NCI-H1092 treated with DMSO at 0.1 percent for 48 hours (cell line): ENCODE measurements around the gene PROCA1.

Experiments used
- DNase-seq: peaks from one replicate; lab custom pipeline; 2025; lab: John Stamatoyannopoulos, UW

PROCA1 gene

DNA sequence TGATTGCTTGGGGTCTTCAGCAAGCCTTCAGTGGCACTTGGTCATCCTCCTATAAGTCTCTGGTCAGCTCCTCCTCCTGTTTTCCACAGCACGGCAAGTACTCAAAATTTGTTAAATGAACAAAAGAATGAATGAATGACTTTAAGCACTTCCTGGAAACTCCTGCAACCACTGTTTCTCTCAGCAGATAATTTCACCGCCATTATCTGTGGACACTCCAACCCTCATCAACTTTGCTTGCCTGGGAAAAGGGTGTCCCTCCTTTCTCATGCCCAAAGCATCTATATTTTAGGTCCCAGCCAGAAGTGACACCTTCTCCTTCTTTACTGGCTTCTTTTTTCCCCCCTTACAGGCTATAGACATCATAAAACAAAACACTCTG, 4.4 kb downstream of the PROCA1 start:
- DNase-seq, result no peak

DNA sequence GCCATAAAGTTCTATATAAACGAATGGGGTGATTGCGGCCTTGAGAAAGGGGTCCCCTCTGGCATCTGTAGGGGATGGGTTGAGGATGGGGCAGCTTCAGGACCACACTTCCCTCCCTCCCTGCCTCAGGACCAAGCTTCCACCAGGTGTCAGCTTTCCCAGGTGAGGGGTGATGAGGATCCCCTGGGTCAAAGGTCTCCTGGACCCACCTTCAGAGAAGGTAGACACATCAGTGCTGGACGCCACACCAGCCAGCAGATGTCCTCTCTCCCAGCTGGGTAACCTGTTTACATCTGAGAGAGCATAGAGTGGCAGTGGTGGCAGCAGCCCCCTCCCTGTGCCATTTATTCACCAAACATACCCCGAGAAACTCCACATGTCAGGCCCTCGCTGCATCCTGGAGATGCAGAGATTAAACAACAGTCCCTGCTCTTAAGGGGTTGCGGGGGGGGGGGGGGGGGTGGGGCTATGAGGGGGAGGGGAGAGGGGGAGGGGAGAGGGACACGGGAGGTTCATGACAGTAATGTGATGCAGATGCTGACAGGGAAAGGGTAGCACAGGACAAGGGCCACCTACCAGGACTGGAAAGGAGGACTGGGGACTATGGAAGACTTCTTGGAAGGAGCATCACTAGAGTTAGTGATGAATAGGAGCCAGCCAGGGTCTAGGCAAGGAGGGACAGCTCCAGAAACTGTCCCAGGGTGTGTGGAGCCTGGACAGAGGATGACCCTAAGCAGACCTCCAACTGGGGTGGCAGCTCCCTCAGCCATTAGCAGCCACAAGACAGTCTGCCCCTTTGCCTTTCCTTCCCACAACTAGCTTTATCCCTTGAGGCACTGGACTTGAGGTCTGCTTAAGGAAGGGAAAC, 5.0 kb downstream of the PROCA1 start:
- DNase-seq, result no peak

GRCh38 chr17:28705728-28706334, 5.9 kb downstream of the PROCA1 start:
- DNase-seq, result no peak

DNA sequence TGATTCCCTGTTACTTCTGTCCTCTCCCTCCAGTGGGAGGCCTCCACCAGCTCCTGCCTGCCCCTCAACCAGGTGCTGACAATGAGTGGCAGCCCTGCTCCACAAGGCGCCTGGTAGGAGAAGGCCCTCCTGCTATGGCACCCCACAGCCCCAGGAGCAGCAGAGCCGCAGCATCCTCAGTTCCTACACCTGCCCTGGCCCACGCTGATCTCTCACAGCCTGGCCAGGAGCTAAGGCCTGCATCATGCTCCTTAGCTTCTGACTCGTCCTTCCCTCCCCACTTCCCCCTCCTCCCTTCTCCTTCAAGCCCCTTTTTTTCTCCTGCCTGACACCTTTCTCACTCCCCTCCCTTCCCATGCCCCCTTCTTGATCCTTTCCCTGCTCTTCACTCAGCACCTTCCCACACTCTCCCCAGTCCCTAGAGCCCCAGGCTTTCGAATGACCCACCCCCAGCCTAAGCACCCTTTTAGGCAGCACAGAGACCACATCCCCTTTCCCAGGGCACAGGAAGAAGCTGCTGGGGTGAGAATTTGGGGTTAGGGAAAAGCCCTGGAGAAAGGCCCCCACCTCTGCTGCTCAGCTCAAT, 6.5 kb downstream of the PROCA1 start:
- DNase-seq, result no peak

DNA sequence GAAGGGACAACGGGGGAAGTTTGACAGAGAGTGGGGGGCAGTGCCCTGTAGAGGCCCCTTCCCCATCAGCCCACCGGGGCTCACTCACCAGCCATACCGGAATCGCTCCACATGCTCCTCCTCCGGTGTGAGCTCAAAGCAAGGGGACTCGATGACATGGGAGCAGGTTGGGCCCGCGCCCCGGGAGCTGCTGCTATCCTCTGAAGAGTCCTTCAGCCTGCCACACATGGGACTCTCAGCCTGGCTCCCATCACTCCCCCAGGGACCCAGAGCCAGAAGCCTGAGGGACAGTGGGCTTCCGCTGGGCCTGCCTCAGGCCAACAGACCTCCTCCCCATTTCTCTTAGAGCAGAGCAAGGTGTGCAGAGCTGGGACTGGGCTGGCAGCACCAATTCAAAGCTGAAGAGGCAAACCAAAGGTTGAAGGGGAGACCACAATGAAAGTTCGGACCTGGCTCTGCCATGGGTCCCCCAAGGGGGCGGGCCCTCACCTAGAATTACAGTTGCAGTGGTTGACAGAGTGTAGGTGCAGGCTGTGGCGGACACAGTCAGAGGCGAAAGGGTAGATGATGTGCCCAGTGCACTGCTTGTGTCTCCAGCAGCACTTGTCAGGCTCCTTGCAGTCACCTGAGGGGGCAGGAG, 7.3 kb downstream of the PROCA1 start:
- no peak for DNase-seq

- no peak for DNase-seq
Measured at GRCh38 chr17:28703552-28704218, 8.0 kb downstream of the PROCA1 start.

GRCh38 chr17:28702752-28703150, 8.9 kb downstream of the PROCA1 start:
- DNase-seq, result no peak

DNA sequence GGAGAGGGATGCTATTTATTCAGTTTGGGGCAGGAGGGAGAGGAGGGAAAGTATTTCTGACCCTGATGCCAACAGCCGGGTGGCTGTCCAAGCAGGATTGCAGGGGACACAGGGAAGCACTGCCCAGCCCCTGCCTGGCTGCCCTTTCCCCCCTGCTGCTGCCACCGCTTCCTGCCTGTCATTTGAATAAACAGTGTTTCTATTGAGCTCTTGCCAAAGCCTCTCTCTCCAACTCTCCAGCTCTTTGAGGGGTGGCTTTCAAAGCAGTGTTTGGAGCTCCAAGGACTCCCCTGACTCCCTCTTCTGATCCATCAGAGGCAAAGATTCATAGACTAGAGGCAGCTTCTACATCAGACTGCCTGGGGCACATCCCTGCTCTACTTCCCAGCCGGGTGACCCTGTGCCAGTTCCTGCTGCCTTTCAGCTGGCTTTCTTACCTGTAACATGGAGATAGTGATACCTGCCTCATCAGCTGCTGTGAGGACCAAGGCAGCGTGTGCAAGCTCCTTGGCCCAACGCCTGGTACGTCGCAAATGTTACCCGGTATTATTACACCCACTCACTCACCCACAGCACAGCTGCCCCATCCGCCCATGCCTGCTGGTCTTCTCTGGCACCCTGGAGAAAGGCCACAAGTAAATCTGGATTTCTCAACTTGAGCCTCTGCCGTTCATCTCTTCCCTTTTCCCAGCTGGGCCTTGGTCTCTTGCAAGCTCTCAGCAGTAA, 9.5 kb downstream of the PROCA1 start:
- peak; percentile 91 for DNase-seq

DNA sequence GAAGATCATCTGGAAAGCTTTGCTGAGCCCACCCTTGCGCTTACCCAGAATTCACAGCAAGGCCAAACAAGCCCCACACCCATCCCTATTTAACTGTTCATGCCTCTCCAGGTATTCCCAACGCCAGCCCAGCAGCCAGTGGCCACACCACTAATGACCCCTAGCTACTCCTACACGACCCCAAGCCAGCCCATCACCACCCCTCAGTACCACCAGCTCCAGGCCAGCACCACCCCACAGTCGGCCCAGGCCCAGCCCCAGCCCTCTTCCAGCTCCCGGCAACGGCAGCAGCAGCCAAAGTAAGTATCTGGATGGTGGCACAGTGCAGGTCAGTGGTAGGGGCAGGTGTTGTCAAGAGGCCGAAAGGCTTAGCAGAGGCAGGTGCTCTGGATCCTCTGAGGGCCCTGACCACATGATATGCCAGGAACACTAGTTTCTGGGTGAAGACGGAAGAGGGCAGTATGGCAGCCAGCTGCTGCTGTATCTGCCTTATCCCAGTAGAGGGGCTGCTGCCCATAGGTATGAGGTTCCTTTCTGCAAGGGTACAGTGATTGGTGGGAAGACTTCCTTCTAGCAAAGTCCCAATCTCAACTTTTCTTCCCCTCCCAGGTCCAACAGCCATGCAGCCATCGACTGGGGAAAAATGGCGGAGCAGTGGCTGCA, 10.7 kb downstream of the PROCA1 start:
- DNase-seq, result peak; percentile 44

DNA sequence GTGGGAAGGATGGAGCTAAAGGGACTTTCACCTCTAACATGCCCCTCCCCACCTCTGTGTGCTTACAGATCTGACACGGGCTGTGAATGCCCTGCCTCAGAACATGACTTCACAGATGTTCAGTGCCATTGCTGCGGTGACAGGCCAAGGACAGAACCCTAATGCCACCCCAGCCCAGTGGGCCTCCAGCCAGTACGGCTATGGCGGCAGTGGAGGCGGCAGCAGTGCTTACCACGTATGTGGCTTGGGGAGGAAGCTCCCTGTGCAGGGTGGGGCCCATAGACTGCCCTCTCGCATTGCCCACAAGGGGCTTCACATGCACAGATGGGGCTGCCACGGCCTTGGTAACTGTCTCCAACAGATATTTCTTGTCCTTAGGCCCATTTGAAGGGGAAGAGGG, 11.4 kb downstream of the PROCA1 start:
- DNase-seq, result no peak

GRCh38 chr17:28698253-28698941, 13.3 kb downstream of the PROCA1 start:
- DNase-seq, result no peak

DNA sequence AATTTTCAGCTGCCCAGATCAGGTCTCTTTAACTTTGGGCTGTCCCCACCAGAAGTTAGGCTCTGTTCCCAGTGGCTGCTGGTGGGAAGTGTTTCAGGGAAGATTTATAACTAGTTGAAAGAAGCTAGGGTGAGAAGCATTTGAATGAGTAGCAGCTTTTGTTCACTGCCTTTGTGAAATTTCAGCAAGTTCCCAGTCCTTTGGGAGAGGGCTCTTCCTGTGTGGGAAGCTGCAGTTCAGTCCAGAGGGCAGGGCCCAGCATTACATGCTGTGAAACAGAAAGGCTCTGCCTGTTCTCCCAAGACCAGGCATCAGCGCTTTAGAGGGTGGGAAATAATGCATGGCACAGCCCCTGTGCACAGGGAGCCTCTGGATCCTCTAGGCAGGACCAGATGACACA, 17.8 kb downstream of the PROCA1 start:
- DNase-seq, result no peak

GRCh38 chr17:28689011-28689410, 22.7 kb downstream of the PROCA1 start:
- no peak for DNase-seq

GRCh38 chr17:28688481-28688880, 23.2 kb downstream of the PROCA1 start:
- no peak for DNase-seq

- no peak for DNase-seq
Measured at GRCh38 chr17:28686296-28686695, 25.4 kb downstream of the PROCA1 start.

- DNase-seq, result no peak
Measured at GRCh38 chr17:28685366-28685765, 26.3 kb downstream of the PROCA1 start.

DNA sequence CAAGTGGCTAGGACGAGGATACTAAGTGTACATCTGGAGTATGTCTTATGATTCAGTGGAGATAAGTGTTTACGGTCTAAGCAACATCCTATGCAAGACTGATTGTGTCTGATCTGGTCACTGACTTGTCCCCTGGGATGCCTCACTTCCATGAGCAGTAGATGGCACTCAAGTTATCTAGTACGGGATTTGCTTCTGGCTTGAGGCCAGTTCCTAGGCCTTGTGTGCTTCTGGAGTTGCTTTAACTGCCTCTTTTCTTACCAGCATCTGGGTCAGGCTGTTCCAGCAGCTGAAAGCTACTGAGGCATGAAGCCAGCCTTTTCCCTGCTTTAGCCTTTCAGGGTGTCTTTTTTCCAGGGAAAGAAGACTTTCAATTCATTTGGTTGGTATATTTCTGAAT, 26.7 kb downstream of the PROCA1 start:
- DNase-seq, result no peak

GRCh38 chr17:28682655-28683054, 29.0 kb downstream of the PROCA1 start:
- DNase-seq, result no peak

DNA sequence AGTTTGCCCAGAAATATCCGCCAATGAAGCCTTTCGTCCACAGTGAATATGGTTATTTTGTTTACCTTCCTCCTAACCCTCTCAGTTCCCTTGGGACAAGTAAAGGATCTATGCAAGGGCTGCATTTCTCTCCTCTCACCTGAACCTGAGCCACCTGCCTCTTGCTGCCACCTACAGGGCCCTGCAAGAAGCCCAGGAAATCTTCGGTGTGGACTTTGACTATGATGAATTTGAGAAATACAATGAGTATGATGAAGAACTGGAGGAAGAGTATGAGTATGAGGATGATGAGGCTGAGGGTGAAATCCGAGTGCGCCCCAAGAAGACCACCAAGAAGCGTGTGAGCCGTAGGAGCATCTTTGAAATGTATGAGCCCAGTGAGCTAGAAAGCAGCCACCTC, 35.7 kb downstream of the PROCA1 start:
- no peak for DNase-seq

GRCh38 chr17:28675490-28675889, 36.2 kb downstream of the PROCA1 start:
- no peak for DNase-seq
